Ishikawa (cell line): ENCODE data around the gene ARNT2.

ENCODE experiments used
- CEBPB ChIP-seq: IDR thresholded peaks from 2 replicates; pipeline ENCODE4 v1.6.1; 2012
- CREB1 ChIP-seq: IDR thresholded peaks from 2 replicates; pipeline ENCODE4 v1.6.1; 2012; ENCODE audit warnings: low read depth
- EGR1 ChIP-seq: IDR thresholded peaks from 2 replicates; pipeline ENCODE4 v1.6.1; 2012
- EP300 ChIP-seq: IDR thresholded peaks from 2 replicates; pipeline ENCODE4 v1.6.1; 2012; ENCODE audit warnings: borderline replicate concordance
- FOXM1 ChIP-seq: IDR thresholded peaks from 2 replicates; pipeline ENCODE4 v1.6.1; 2012; ENCODE audit warnings: low read depth, borderline replicate concordance
- NFIC ChIP-seq: IDR thresholded peaks from 2 replicates; pipeline ENCODE4 v1.6.1; 2012
- RAD21 ChIP-seq: IDR thresholded peaks from 2 replicates; pipeline ENCODE4 v1.6.1; 2012; ENCODE audit warnings: low read depth
- TAF1 ChIP-seq: IDR thresholded peaks from 2 replicates; pipeline ENCODE4 v1.6.1; 2012; ENCODE audit warnings: low read depth, mild to moderate bottlenecking
- TCF12 ChIP-seq: IDR thresholded peaks from 2 replicates; pipeline ENCODE4 v1.6.1; 2012; ENCODE audit warnings: low read depth
- TEAD4 ChIP-seq: IDR thresholded peaks from 2 replicates; pipeline ENCODE4 v1.6.1; 2012
- YY1 ChIP-seq: IDR thresholded peaks from 2 replicates; pipeline ENCODE4 v1.6.1; 2012; ENCODE audit warnings: low read depth
- ZBTB7A ChIP-seq: IDR thresholded peaks from 2 replicates; pipeline ENCODE4 v1.6.1; 2012; ENCODE audit warnings: low read depth
- TF ChIP-seq, protein P1 (sequence below): IDR thresholded peaks from 2 replicates; pipeline ENCODE4 v1.6.1; 2012
- TF ChIP-seq, protein P2 (sequence below): IDR thresholded peaks from 2 replicates; pipeline ENCODE4 v1.6.1; 2012; ENCODE audit warnings: low read depth, mild to moderate bottlenecking
- TF ChIP-seq, protein P3 (sequence below): IDR thresholded peaks from 2 replicates; pipeline ENCODE4 v1.6.1; 2012

The ARNT2 gene

DNA sequence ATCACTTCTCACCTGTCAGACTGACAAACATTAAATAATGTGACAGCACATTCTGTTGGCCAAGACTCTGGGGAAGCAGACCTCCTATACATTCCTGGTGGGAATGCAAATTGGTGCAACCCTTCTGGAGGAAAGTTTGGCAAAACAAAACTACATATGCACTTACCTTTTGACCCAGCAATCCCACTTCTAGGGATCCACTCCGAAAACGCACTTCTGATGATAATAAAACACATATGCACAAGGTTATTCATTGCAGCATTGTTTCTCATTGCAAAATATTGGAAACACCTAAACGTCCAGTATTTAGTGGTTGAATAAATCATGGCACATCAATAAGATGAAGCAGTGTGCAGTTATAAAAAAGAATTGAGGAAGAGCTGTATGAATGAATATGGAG, 145.5 kb downstream of the ARNT2 start:
- no peak for TF ChIP-seq RAD21
- no peak for TF ChIP-seq EGR1
- TF ChIP-seq ZBTB7A, result no peak
- no peak for TF ChIP-seq CREB1
- TF ChIP-seq, protein P1, sequence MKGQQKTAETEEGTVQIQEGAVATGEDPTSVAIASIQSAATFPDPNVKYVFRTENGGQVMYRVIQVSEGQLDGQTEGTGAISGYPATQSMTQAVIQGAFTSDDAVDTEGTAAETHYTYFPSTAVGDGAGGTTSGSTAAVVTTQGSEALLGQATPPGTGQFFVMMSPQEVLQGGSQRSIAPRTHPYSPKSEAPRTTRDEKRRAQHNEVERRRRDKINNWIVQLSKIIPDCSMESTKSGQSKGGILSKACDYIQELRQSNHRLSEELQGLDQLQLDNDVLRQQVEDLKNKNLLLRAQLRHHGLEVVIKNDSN, result no peak
- no peak for TF ChIP-seq TCF12
- no peak for TF ChIP-seq CEBPB
- TF ChIP-seq EP300, result no peak
- TF ChIP-seq, protein P2, sequence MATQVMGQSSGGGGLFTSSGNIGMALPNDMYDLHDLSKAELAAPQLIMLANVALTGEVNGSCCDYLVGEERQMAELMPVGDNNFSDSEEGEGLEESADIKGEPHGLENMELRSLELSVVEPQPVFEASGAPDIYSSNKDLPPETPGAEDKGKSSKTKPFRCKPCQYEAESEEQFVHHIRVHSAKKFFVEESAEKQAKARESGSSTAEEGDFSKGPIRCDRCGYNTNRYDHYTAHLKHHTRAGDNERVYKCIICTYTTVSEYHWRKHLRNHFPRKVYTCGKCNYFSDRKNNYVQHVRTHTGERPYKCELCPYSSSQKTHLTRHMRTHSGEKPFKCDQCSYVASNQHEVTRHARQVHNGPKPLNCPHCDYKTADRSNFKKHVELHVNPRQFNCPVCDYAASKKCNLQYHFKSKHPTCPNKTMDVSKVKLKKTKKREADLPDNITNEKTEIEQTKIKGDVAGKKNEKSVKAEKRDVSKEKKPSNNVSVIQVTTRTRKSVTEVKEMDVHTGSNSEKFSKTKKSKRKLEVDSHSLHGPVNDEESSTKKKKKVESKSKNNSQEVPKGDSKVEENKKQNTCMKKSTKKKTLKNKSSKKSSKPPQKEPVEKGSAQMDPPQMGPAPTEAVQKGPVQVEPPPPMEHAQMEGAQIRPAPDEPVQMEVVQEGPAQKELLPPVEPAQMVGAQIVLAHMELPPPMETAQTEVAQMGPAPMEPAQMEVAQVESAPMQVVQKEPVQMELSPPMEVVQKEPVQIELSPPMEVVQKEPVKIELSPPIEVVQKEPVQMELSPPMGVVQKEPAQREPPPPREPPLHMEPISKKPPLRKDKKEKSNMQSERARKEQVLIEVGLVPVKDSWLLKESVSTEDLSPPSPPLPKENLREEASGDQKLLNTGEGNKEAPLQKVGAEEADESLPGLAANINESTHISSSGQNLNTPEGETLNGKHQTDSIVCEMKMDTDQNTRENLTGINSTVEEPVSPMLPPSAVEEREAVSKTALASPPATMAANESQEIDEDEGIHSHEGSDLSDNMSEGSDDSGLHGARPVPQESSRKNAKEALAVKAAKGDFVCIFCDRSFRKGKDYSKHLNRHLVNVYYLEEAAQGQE, result no peak
- TF ChIP-seq TAF1, result no peak

DNA sequence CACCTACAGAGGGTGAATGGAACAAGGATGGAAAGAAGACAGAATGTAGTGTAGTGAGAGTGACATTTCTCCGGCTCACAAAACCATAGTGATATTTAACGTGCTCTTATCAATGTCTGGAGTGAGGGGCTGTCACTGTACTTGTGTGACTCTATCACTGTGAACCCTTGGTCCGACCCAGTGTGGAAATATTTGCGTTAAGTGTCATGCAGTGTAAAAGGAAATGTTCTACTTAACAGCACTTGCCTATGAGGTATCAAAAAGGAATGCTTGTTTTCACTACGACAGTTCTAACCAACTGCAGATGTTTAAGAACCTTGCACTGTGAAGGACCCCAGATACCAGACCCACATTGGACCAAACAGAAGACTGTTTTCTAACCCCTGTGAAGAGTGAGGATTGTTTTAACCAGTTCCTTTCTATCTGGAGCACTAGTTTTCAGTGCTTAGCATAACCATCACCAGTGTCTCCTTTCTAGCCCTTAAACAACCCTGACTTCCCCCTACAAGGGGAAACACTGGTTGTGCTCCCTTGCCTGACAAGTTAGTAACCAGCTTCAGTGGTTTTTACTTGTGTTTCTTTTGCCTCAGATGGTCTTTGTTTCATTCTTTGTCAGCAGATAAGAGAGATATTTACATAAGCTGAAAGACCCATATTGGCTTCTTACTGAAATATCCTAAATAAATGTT, 146.2 kb downstream of the ARNT2 start:
- TF ChIP-seq EP300 (no peak), FOXM1 (no peak), TCF12 (no peak), TEAD4 (no peak), TAF1 (no peak), NFIC (no peak), RAD21 (no peak), YY1 (no peak), ZBTB7A (no peak), CREB1 (no peak), EGR1 (no peak), CEBPB (no peak)
- TF ChIP-seq, protein P3, sequence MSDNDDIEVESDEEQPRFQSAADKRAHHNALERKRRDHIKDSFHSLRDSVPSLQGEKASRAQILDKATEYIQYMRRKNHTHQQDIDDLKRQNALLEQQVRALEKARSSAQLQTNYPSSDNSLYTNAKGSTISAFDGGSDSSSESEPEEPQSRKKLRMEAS, result no peak
- TF ChIP-seq, protein P2, result no peak
- TF ChIP-seq, protein P1, result no peak

DNA sequence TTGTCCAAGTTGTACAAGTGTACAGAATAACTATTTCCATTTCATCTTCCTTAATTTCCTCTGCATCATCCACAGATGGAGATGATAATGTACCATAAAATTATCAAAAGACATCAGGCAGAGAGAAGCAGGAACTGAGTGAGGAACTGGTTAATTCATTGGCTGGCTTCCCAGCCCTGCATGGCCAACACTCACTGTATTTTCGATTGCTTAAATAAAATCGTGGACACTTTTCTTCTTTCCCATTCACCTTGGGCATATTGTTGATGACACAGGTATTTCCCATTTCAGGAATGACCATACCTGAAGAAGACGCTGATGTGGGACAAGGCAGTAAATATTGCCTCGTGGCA, 146.7 kb downstream of the ARNT2 start:
- TF ChIP-seq FOXM1, result no peak
- no peak for TF ChIP-seq EGR1
- no peak for TF ChIP-seq YY1
- TF ChIP-seq, protein P3, result no peak
- no peak for TF ChIP-seq ZBTB7A
- no peak for TF ChIP-seq CREB1
- TF ChIP-seq TAF1, result no peak
- TF ChIP-seq EP300, result no peak
- TF ChIP-seq TCF12, result no peak
- TF ChIP-seq TEAD4, result no peak
- TF ChIP-seq, protein P2, result no peak
- TF ChIP-seq NFIC, result no peak
- TF ChIP-seq, protein P1, result no peak
- TF ChIP-seq CEBPB, result no peak
- no peak for TF ChIP-seq RAD21

DNA sequence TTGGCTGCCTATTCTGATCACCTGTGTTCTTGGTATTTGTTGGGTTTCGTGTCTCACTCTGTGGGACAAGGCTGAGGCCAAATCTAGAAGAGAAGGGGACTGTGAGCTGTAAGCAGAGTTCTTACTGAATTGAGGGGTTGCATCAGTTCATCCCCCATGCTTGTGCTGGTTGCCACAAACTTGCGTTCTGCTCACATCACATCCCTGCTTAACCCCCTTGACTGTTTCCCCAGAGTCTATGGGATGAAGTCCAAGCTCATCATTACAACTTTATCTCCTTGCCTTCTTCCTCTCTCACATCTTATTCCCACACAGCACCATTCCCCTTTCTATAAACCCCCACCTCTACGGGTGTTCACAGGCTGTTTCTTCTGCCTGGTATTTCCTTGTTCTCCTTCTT, 147.2 kb downstream of the ARNT2 start:
- TF ChIP-seq, protein P2, result no peak
- TF ChIP-seq EP300, result no peak
- TF ChIP-seq, protein P3, result no peak
- no peak for TF ChIP-seq CEBPB
- TF ChIP-seq NFIC, result no peak
- no peak for TF ChIP-seq FOXM1
- no peak for TF ChIP-seq ZBTB7A
- TF ChIP-seq CREB1, result no peak
- TF ChIP-seq YY1, result no peak
- no peak for TF ChIP-seq TAF1
- TF ChIP-seq TCF12, result no peak
- no peak for TF ChIP-seq TEAD4
- TF ChIP-seq, protein P1, result no peak
- no peak for TF ChIP-seq EGR1
- no peak for TF ChIP-seq RAD21
